Fibroblast of villous mesenchyme (primary cell): ENCODE results near the gene MRPS10. TPM values are rescaled to one million over a fixed set of nuclear protein-coding genes. Genes with fewer than 3 reads are reported as not detected.
A peak's percentile ranks its signal among the peaks of the same experiment; 100 is the strongest.
"Not testable (repeated sequence)": the region's sequence is repeated elsewhere in the genome, so short reads cannot be mapped to it uniquely, and the experiment has no call there.

Source experiments
- DNase-seq: peaks from one replicate; pipeline ENCODE4 v3.0.0-alpha.2; 2010; ENCODE audit warnings: low read depth
- H3K4me3 ChIP-seq: 2 replicates; pipeline ENCODE4 v1.5.1; 2011; ENCODE audit warnings: low read depth, mild to moderate bottlenecking, low read length
- CTCF ChIP-seq: IDR thresholded peaks from 2 replicates; pipeline ENCODE4 v1.5.1; 2012; ENCODE audit warnings: low read depth, mild to moderate bottlenecking, low read length; ENCODE audit not compliant: insufficient read depth
- total RNA-seq: library from RNA; depleted of rRNA; stranded (reverse); fragments of >200 nt; gene quantifications from 2 replicates; pipeline ENCODE4 v1.2.3, GENCODE V29; 2012

The MRPS10 gene
- total RNA-seq, 1 donor, result 66.5 TPM

GRCh38 chr6:42225419-42225818 lies 7.8 kb upstream of the MRPS10 start:
- no peak for DNase-seq
- no peak overlapping the region for H3K4me3 ChIP-seq
- no peak for TF ChIP-seq CTCF

- DNase-seq, result no peak
- H3K4me3 ChIP-seq, result no peak overlapping the region
- TF ChIP-seq CTCF, result no peak
Observed at GRCh38 chr6:42225029-42225339, 7.3 kb upstream of the MRPS10 start.

DNA sequence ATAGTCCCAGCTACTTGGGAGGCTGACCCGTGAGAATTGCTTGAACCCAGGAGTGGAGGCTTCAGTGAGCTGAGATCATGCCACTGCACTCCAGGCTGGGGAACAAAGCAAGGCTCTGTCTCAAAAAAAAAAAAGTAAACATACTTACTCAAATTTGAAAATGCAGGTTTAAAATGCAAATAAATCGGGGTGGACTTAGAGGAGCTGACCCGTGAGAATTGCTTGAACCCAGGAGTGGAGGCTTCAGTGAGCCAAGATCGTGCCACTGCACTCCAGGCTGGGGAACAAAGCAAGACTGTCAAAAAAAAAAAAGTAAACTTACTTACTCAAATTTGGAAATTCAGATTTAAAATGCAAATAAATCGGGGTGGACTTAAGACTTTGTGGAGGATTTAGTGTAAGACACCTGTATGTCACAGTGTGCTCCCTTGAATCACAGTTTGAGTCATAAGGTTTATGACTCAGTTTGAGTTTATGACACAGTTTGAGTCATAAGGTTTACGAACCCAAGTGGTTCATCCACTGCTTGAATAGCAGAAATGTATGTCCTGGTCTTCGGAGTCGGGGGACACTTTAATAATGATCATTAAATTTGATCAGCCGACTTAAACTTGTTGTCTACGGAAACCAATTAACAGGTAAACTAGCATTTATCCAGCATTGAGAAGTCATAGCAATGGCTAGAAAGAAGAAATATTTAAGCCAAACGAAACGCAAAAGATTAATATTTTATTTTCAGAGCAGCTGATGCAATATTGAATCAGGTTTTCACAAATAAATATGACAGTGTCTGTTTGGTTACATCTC lies 6.8 kb upstream of the MRPS10 start:
- TF ChIP-seq CTCF, result no peak
- peak; percentile 88 for DNase-seq
- no peak overlapping the region for H3K4me3 ChIP-seq

GRCh38 chr6:42222448-42222847 lies 4.8 kb upstream of the MRPS10 start:
- no peak for TF ChIP-seq CTCF
- no peak overlapping the region for H3K4me3 ChIP-seq
- DNase-seq, result no peak

DNA sequence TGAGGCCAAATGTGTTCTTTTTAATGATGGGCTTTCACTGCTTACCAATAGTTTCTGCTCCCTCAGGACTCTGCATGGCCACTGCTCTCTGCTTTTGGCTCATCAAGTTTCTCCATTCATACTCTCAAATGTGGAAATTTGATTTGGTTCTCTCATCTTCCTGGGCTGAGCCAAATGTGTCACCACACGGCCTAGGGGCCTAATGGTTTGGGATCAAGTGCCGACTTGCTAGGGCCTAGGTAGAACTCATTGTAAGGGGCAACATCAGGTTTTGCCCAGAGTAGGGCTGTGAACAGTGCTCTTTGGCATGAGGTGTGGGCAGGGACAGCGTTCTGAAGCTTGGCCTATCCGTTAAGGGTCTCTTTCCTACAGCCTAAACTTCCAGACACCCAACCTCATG lies 3.9 kb upstream of the MRPS10 start:
- no peak for DNase-seq
- no peak for TF ChIP-seq CTCF
- no peak overlapping the region for H3K4me3 ChIP-seq

DNA sequence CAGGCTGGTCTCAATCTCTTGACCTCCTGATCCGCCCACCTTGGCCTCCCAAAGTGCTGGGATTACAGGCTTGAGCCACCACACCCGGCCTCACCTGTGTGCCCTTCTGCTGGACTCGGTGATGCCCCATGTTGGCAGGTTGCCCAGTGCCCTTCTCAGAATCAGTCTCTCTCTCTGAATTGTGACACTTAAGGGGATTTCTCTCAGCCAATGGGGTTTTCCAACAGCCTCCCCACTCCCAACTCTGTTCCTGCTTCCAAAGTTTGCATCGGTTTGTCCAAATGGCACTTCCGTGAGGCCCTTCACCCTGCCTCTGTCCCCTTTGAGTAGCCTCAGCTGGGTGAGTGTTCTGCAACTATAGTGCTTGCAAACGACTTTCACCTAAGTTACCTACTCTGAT lies 3.1 kb upstream of the MRPS10 start:
- no peak overlapping the region for H3K4me3 ChIP-seq
- no peak for TF ChIP-seq CTCF
- DNase-seq, result no peak

DNA sequence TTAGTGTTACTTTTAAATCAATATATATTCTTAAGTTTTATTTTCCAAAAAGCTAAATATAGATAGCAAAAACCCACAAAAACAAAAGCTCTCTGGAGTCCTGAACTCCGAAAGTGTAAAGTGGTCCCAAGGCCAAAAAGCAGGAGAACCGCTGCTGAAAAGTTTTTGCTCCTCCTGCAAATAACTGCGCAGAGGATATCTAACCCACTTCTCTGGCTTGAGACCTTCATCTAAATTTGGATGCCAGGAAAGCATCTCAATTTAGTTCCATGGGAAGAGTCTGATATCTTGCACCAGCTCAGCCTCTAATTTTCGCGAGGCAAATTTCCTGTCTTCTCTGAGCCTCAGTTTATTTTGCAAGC lies 523 bp downstream of the MRPS10 start:
- no peak for DNase-seq
- peak overlapping the region; percentile 89 for H3K4me3 ChIP-seq
- no peak for TF ChIP-seq CTCF

GRCh38 chr6:42216495-42216894 lies 1.2 kb downstream of the MRPS10 start:
- not testable (repeated sequence) for DNase-seq
- H3K4me3 ChIP-seq, result peak overlapping the region; percentile 89
